ENCODE data around the gene UQCC3. TPM values are rescaled to one million over a fixed set of nuclear protein-coding genes. Genes with fewer than 3 reads are reported as not detected.

Gene UQCC3
- total and polyA plus RNA-seq, 2 experiments from 2014 or later: 5.9 to 14.5 TPM

DNA sequence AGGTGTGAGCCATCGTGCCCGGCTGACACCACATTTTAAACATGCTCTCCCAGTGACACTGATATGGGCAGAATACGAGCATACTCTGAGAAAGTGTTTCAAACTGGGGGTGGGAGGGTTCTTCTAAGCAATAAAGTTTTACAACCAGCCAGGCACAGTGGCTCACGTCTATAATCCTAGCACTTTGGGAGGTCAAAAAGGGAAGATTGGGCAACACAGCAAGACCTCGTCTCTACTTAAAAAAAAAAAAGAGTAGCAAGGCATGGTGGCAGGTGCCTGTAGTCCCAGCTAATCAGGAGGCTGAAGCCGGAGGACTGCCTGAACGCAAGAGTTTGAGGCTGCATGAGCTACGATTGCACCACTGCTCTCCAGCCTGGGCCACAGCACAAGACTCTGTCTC is 27.3 kb upstream of the UQCC3 start:
- Histone ChIP-seq H3K9me3 (ENCODE audit: low read depth) (no peaks in the 10 kb centered on the region), H3K9ac (0 out of 2 replicates have a peak overlapping the region, but pooled peaks have one; percentile 98), H3K27me3 (replicated peaks; ENCODE audit: insufficient read depth) (no peaks in the 10 kb centered on the region), H3K4me3 (no peak overlapping the region), H2AFZ (no peak overlapping the region), H3K27ac (peak overlapping the region; percentile 26; the same call in 1 of the 2 replicates), H3K9me2 (ENCODE audit: insufficient read depth) (no peaks in the 10 kb centered on the region), H3K4me2 (ENCODE audit: unreplicated experiment) (no peak overlapping the region), H3F3A (ENCODE audit: insufficient read depth) (peaks cover 10% of the 10 kb centered on the region; the same call in 1 of the 2 replicates), H3K79me2 (ENCODE audit: insufficient read depth) (peaks cover 76% of the 10 kb centered on the region), H3K4me1 (ENCODE audit: insufficient read depth) (peaks cover 14% of the 10 kb centered on the region), H3K36me3 (ENCODE audit: low read depth) (peaks cover 7% of the 10 kb centered on the region), H4K20me1 (ENCODE audit: insufficient read depth) (no peaks in the 10 kb centered on the region)
- DNase-seq: no peak
- no peak for TF ChIP-seq EZH2phosphoT487 (IDR thresholded peaks at IDR 0.05; ENCODE audit: insufficient read depth, low read depth)
- TF ChIP-seq EZH2 (IDR thresholded peaks at IDR 0.05; ENCODE audit: insufficient read depth, poor library complexity, severe bottlenecking): no peak
- 75% methylated on average over 8 of the region's 8 CpGs for WGBS, 2 experiments (ENCODE audit: low coverage in 1 of 2, low lambda C conversion rate in 2 of 2, missing lambda C conversion rate in 2 of 2)
- in situ Hi-C loops (cut with MboI): no loop called here

- H3K9me3 ChIP-seq (ENCODE audit: low read depth): no peaks in the 10 kb centered on the region
- peaks cover 14% of the 10 kb centered on the region for H3K4me1 ChIP-seq (ENCODE audit: insufficient read depth)
- peak overlapping the region; percentile 91 for H3K27ac ChIP-seq
- peaks cover 76% of the 10 kb centered on the region for H3K79me2 ChIP-seq (ENCODE audit: insufficient read depth)
- H2AFZ ChIP-seq: 0 out of 2 replicates have a peak overlapping the region, but pooled peaks have one; percentile 59
- no peaks in the 10 kb centered on the region for H4K20me1 ChIP-seq (ENCODE audit: insufficient read depth)
- in situ Hi-C loops (cut with MboI): no loop called here
- no peaks in the 10 kb centered on the region for H3K27me3 ChIP-seq (replicated peaks; ENCODE audit: insufficient read depth)
- peaks cover 10% of the 10 kb centered on the region; the same call in 1 of the 2 replicates for H3F3A ChIP-seq (ENCODE audit: insufficient read depth)
- TF ChIP-seq EZH2 (IDR thresholded peaks at IDR 0.05; ENCODE audit: insufficient read depth, poor library complexity, severe bottlenecking) (no peak), EZH2phosphoT487 (IDR thresholded peaks at IDR 0.05; ENCODE audit: insufficient read depth, low read depth) (no peak)
- WGBS, 2 experiments (ENCODE audit: low coverage in 1 of 2, low lambda C conversion rate in 2 of 2, missing lambda C conversion rate in 2 of 2): 7 to 11% methylated on average over 11 of the region's 11 CpGs
- H3K4me3 ChIP-seq: peak overlapping the region; percentile 87
- peaks cover 7% of the 10 kb centered on the region for H3K36me3 ChIP-seq (ENCODE audit: low read depth)
- DNase-seq: no peak
- peak overlapping the region; percentile 98 for H3K9ac ChIP-seq
- H3K4me2 ChIP-seq (ENCODE audit: unreplicated experiment): peak overlapping the region; percentile 90
- H3K9me2 ChIP-seq (ENCODE audit: insufficient read depth): no peaks in the 10 kb centered on the region
Observed at GRCh38 chr11:62645671-62645945, 25.9 kb upstream of the UQCC3 start.

- Histone ChIP-seq H3K9me3 (ENCODE audit: low read depth) (no peaks in the 10 kb centered on the region), H4K20me1 (ENCODE audit: insufficient read depth) (no peaks in the 10 kb centered on the region), H3K9ac (peak within 1 kb of the TSS; percentile 98), H3K4me1 (ENCODE audit: insufficient read depth) (peaks cover 14% of the 10 kb centered on the region), H2AFZ (peak within 1 kb of the TSS; percentile 59), H3F3A (ENCODE audit: insufficient read depth) (peaks cover 10% of the 10 kb centered on the region; the same call in 1 of the 2 replicates), H3K4me2 (ENCODE audit: unreplicated experiment) (peak within 1 kb of the TSS; percentile 90), H3K27me3 (replicated peaks; ENCODE audit: insufficient read depth) (no peaks in the 10 kb centered on the region), H3K36me3 (ENCODE audit: low read depth) (peaks cover 7% of the 10 kb centered on the region), H3K4me3 (peak within 1 kb of the TSS; percentile 87), H3K9me2 (ENCODE audit: insufficient read depth) (no peaks in the 10 kb centered on the region), H3K27ac (peak within 1 kb of the TSS; percentile 91), H3K79me2 (ENCODE audit: insufficient read depth) (peaks cover 76% of the 10 kb centered on the region)
- in situ Hi-C loops (cut with MboI): no loop called here
- 1% methylated on average over 67 to 71 of the region's 73 CpGs for WGBS, 2 experiments (ENCODE audit: low coverage in 1 of 2, low lambda C conversion rate in 2 of 2, missing lambda C conversion rate in 2 of 2)
- peak; percentile 100 for DNase-seq
- no peak for TF ChIP-seq EZH2 (IDR thresholded peaks at IDR 0.05; ENCODE audit: insufficient read depth, poor library complexity, severe bottlenecking)
Observed at GRCh38 chr11:62645946-62646824, 25.3 kb upstream of the UQCC3 start, which contains the start of gene GANAB. Gene GANAB (minus strand): TSS chr11:62646613. CDS start chr11:62646599, 14 bp downstream.

DNA sequence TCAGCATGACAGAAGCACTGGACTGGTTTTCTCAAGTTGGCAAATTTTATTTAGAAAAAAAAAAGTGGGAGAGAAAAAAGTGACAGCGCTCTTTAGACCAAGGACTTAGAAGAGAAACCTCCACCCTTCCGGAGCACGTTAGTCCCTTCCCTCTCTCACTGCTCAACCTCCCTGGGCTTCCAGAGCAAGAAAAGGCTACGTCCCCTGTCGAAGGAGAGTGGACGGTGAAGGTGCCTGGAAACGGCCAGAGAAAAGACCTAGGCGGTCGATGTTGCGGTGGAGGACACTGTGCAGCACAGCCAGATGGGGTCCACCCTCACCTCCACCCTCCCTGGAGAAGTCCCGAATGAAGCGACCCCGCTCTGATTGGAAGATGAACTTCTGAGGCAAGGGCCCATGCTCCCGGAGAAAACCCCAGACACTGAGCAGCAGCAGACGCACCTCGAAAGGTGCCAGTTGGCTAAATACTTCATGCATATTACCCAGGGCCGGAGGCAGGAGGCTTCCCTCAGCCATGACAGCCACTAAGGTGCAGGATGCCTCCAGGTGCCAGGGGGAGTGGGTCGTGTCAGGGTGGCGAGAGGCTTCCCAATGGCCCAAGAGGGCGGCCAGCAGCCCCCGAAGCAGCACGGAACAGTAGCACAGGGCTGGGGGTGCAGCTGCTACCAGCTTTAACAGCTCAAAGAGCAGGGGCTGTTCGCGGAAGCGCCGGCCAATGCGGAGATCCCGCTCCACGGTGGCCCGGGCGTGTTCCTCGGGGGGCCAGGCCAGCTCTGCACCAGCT is 24.5 kb upstream of the UQCC3 start:
- in situ Hi-C loops (cut with MboI): no loop called here
- Histone ChIP-seq H3K4me1 (ENCODE audit: insufficient read depth) (peaks cover 21% of the 10 kb centered on the region), H3K27ac (peak overlapping the region; percentile 73), H3F3A (ENCODE audit: insufficient read depth) (peaks cover 10% of the 10 kb centered on the region; the same call in 1 of the 2 replicates), H3K9me2 (ENCODE audit: insufficient read depth) (no peaks in the 10 kb centered on the region), H2AFZ (no peak overlapping the region), H3K4me3 (peak overlapping the region; percentile 32), H3K36me3 (ENCODE audit: low read depth) (peaks cover 7% of the 10 kb centered on the region), H3K4me2 (ENCODE audit: unreplicated experiment) (peak overlapping the region; percentile 64), H3K9ac (peak overlapping the region; percentile 60), H3K79me2 (ENCODE audit: insufficient read depth) (peaks cover 76% of the 10 kb centered on the region), H3K27me3 (replicated peaks; ENCODE audit: insufficient read depth) (no peaks in the 10 kb centered on the region), H3K9me3 (ENCODE audit: low read depth) (no peaks in the 10 kb centered on the region), H4K20me1 (ENCODE audit: insufficient read depth) (no peaks in the 10 kb centered on the region)
- TF ChIP-seq EZH2phosphoT487 (IDR thresholded peaks at IDR 0.05; ENCODE audit: insufficient read depth, low read depth): no peak
- no peak for TF ChIP-seq EZH2 (IDR thresholded peaks at IDR 0.05; ENCODE audit: insufficient read depth, poor library complexity, severe bottlenecking)
- 48 to 49% methylated on average over 32 of the region's 32 CpGs for WGBS, 2 experiments (ENCODE audit: low coverage in 1 of 2, low lambda C conversion rate in 2 of 2, missing lambda C conversion rate in 2 of 2)
- no peak for DNase-seq

Measured in GM23248 (cell line).